ENCODE measurements around the gene NMT1. TPM values are rescaled to one million over a fixed set of nuclear protein-coding genes. Genes with fewer than 3 reads are reported as not detected.
"Not testable (repeated sequence)": the region's sequence is repeated elsewhere in the genome, so short reads cannot be mapped to it uniquely, and the experiment has no call there.

Gene NMT1
- total RNA-seq, 1 experiment from 2014 or later, result 153 TPM

DNA sequence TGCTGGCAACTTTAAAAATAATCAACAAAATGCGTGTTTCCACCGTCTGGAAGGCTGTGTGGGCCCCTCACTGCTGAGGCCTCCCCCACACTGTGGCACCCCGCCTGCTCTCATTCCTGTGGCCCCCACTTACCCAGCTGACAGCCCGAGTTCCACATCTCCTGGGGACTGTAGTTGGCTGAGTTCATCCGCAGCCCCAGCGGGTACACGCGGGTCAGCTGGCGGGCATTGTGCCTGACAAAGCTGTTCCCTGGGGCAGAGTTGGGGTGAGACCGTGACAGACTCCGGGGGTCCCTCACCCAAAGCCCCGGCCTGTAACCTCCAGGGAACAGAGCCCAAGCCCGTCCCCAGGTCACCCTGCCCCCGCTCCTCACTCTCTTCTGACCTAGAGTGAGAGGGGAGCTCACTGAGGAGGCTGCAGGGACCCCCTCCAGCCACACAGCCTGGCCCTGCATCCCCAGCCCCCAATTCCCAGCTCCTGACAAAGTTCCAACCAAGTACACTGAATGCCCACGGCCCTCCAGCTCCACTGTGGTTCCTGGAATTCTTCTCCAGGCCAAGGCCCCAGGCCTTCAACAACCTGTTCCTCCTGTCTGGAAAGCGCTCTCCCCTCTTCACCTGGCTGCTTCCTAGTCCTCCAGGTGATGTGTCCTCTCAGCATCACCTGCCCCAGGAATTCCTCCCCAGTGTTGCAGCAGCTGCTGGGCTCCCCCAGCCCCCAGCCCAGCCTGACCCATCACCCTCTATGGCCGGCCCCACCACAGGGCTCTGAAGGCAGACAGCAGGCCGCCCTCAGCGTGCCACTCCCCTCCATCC, 53.2 kb downstream of the NMT1 start:
- DNase-seq (ENCODE audit: low spot score), result no peak
- in situ Hi-C loops (cut with HindIII; ENCODE audit: low sequenced_read_pairs), result no loop called here

DNA sequence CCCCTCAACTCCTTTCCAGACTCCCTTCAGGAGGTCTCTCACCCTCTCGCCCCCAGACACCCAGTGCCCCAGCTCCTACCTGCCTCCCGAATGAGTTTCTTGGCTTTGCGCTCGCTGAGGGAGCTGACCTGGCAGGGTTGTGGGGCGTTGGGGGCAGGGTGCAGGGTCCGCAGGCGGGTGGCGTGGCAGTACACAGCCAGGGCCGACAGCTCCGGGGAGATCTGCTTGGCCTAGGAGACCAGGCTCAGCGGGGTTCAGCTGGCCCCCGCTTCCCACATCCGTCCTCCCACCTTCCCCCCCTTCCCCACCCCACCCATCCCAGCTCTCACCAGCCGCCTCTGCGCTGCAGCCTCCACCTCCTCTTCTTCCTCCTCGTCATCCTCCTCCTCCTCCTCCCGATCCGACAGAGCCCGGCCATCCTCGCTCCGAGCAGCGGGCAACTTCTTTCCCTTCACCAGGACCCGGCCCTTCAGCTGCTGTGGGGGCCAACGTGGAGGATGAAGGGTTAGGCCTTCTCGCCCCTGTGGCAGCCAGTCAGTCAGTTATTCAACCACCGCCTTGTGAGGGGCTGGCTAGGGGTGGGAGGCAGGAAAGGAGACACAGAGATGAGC, 54.0 kb downstream of the NMT1 start:
- no peak for DNase-seq (ENCODE audit: low spot score)
- in situ Hi-C loops (cut with HindIII; ENCODE audit: low sequenced_read_pairs), result no loop called here

DNA sequence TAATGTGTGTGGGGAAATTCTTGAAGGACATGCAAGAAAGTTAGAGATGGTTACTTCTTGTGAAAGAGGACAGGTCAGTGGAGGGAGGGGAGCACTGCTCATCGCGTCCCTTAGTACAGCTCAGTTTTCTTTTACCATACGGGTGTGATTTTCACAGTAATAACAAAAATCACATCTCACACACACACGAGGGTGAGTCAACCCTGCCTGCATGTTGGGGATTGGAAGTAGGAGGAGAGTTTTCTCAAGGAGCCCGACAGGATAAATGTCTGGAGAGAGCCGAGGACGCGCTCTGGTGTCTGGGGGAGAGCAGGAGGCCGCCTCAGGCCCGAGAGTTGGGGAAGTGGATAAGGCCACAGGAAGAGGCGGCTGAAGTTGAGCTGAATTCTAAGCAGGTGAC, 54.8 kb downstream of the NMT1 start:
- in situ Hi-C loops (cut with HindIII; ENCODE audit: low sequenced_read_pairs), result no loop called here
- no peak for DNase-seq (ENCODE audit: low spot score)

DNA sequence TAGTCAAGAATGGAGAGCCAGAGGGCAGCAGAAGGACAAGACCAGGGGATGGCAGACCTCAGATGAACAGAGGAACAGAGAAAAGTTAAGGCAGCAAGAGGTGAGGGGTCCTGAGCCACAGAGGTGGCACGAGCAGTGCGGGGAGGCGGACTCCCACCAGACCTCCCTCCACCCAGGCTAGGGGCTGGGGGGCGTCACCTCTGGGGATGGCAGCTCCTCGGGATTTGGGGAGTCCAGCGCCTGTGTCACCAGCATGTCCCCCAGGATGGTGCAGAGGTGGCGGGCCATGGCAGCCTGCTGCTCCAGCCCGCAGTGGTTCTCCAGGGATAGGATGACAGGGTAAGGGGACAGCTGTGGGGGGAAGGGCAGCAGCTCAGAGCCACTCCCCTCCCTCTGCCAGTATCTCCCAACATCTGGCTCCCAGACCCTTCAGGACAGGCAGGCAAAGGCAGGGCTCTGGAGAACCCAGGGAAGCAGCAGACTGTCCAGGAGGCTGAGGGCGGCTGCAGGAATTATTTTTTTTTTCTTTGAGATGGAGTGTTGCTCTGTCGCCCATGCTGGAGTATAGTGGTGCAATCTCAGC, 55.4 kb downstream of the NMT1 start:
- in situ Hi-C loops (cut with HindIII; ENCODE audit: low sequenced_read_pairs), result no loop called here
- DNase-seq (ENCODE audit: low spot score), result no peak

DNA sequence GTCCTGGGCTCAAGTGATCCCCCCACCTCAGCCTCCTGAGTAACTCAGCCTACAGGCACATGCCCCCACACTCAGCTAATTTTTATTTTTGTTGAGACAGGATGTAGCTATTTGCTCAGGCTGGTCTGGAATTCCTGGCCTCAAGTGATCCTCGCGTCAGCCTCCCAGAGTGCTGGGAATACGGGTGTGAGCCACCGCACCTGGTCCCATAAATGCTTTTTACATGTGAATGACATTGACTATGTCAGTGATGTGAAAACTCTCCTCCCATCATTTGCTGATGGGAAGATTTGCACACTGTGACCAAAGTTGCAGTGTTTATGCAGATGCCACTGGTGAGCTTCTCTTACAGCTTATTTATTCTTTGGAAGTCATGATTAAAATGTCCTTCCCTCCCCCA, 56.2 kb downstream of the NMT1 start:
- DNase-seq (ENCODE audit: low spot score), result no peak
- in situ Hi-C loops (cut with HindIII; ENCODE audit: low sequenced_read_pairs), result no loop called here

DNA sequence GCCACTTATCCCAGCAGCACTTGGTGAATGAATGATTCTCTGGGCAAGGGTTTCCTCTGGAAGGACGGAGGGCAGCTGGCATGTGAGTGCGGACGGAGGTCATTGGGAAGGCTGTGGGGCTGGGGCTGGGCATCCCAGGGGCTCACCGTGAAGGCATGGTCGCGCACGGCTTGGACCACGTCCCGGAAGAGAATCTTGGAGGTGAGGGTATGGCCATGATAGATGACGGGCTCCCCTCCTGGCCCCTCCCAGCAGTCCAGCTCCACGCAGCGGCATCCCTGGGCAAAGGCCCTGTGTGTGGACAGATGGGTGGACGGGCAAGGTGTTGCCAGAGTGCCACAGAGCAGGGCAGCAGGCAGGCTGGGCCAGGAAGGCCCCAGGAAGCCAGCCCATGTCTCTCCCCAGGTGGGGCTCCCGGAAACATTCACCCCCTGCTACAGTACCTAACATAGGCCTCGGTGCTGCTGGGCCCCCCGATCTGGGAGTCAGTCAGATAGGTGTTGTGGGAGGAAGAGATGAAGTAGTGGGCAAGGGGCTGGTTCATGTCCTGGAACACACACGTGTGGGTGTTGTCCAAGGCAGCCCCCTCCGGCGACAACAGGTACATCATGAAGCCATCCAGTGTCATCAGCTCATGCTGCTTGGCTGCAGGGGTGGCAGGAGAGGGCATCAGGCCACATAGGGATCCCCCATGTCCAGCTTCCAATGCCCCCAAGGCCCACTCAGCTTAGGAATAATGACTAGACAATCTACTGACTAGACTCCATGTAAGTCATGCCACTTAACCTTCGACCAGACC, 56.9 kb downstream of the NMT1 start:
- in situ Hi-C loops (cut with HindIII; ENCODE audit: low sequenced_read_pairs), result no loop called here
- DNase-seq (ENCODE audit: low spot score), result no peak

DNA sequence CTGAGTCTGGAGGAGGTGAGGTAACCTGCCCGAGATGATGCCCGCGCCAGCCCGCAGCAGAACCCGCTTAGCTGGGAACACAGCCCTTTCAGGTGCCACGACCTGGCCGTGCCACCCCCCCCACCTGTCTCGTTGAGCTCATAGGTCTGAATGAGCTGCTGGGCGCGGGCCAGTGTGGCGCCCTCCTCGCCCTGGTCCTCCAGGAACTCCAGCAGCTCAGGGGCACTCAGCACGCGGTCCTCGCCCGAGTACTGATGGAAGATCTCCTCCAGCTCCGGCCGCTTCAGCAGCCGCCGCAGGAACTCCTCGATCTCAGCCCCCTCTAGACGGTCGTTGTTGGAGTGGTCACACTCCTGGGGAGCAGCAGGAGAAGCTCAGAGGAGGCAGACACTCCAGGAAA, 57.6 kb downstream of the NMT1 start:
- in situ Hi-C loops (cut with HindIII; ENCODE audit: low sequenced_read_pairs), result no loop called here
- DNase-seq (ENCODE audit: low spot score), result no peak

DNA sequence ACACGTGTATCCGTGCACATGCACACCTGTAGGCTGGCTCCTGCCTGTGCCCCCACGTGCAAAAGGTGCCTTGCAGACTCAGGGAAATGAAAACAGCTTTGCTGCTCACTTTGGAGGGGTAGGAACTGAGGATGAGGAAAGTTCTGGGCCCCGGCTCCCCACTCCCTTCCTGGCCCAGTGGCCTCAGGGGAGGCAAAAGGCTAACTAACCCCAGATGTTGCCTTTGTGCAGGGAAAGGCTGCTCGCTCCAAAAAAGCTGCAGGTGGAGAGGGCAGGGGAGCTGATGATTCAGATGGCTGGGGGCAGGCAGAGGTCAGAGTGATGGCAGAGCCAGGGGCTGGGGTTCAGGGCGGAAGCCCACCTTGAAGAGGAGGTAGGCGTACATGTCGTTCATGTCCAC, 58.8 kb downstream of the NMT1 start:
- in situ Hi-C loops (cut with HindIII; ENCODE audit: low sequenced_read_pairs), result no loop called here
- DNase-seq (ENCODE audit: low spot score), result no peak

DNA sequence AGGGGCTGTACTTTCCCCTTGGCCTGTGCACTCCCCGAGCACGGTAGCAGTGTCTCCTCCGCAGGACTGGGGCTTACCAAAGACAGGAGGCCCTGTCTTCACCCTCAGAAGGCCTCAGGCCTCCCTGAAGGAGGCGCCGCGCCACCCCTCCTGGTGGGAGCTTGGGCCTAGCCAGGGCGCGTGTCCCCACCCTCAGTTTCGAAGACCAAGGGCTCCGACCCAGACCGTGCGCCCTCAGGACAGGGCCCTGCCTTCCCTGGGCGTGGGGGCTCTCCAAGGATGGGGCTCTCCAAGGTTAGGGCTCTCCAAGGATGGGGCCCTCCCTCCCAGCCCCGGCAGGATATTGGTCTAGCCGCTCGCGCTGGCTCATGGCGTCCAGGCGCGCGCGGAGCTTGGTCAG, 59.4 kb downstream of the NMT1 start:
- in situ Hi-C loops (cut with HindIII; ENCODE audit: low sequenced_read_pairs), result no loop called here
- DNase-seq (ENCODE audit: low spot score), result no peak

DNA sequence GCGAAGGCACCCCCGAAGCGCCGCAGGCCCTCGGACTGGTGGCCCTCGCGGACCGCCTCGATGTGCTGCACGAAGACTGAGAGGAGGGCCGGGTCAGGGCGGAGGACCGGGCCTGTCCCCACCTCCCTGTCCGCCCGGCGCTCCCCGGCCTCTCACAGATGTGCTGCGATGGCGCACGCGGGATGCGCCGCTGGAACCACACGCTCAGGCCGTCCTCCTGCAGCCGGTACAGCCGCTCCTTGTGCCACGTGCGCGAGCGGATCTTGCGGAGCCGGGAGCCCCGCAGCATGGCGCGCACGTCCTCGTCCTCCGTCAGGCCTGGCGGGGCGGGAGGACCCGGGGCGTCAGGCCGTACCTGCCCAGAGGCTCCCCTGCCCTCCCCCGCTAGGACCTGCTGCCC, 59.9 kb downstream of the NMT1 start:
- in situ Hi-C loops (cut with HindIII; ENCODE audit: low sequenced_read_pairs), result no loop called here
- DNase-seq (ENCODE audit: low spot score), result no peak

DNA sequence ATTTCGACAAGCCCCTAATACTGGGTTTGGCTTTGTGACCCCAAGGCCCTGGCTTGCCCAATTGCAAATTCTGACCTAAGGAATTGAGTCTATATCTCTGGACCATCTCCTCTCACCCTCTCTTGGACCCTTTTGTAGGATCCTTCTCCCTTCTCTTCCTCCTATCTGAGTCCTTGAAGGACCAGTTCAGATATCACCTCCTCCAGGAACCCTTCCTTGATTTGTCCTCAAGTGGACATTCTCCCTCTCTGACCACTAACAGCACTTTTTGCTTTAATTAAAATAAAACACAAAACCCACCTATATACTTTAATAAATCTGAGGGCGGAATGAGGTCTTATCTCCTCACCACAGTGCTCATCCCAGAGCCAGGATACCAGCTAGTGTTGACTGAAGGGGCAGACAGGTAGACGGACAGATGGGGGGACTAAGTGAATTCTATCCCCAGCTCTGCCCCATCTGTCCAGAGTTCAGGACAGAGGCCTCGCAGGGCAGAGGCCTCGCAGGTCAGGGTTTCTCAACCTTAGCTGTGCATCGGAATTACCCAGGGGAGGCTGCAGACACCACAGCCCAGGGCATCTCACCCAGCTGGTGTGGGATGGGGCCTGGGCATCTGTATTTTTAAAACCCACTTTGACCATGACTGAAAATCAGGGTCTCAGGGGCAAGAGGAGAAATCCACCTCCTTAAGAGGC, 62.1 kb downstream of the NMT1 start:
- in situ Hi-C loops (cut with HindIII; ENCODE audit: low sequenced_read_pairs), result no loop called here
- no peak for DNase-seq (ENCODE audit: low spot score)

DNA sequence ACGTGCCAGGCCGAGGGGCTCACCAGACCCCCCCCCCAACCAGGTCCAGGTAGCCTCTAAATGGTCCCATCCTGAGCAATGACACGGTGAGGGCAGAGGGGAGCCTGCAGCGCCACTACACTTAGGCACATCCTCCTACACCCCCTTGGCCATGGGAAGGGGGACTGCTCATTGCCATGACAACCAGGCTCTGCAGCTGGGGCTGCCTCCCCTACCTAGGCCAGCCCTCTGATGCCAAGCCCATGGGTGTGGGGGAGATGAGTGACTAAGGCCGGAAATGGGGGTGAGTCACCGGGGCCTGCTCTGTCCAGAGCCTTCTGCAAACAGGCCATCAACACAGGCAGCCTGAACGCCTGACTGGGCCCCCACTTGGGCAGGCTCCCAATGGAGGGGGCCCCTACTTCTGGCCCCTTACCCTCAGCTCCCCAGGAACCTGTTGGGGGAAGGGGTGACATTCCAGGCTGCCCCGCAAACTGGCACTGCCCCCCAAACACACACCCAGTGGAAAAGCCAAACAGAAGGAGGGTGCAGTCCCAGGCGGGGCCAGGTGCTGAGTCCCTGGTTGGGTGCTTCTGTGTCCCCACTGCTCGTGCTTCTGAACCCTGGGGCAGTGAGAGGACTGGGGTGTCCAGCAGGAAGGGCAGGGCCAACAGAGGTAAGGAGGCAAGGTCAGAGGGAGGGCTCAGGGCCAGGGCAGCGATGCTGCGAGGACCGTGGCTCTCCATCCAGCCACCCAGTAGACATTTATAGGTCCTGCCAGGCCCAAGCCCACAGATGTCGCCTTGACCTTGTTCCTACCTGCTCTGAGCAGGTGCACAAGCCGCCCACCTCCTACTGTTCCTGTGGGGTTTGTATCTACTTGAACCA, 63.0 kb downstream of the NMT1 start:
- no peak for DNase-seq (ENCODE audit: low spot score)
- in situ Hi-C loops (cut with HindIII; ENCODE audit: low sequenced_read_pairs), result no loop called here

DNA sequence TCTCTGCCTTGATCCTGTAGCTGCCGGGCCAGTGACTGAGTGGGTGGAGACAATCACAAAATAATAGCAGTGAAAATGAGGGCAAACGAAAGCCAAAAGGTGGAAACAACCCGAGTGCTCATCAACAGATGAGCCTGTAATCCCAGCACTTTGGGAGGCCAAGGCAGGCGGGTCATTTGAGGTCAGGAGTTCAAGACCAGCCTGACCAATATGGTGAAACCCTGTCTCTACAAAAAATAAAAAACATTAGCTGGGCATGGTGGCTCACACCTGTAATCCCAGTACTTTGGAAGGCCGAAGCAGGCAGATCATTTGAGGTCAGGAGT, 63.6 kb downstream of the NMT1 start:
- DNase-seq (ENCODE audit: low spot score); in situ Hi-C loops (cut with HindIII; ENCODE audit: low sequenced_read_pairs): not testable (repeated sequence)

DNA sequence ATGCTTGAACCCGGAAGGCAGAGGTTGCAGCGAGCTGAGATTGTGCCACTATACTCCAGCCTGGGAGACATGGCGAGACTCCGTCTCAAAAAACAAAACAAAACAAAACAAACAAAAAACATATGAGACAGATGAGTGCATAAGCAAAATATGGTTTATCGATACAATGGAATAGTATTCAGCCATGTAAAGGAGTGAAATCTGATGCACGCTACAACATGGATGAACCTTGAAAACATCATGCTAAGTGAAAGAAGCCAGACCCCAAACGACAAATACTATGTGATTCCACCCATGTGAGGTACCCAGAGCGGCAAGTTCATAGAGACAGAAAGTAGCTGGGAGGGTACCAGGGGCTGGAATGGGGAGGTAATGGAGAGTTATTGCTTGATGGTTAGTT, 64.4 kb downstream of the NMT1 start:
- no peak for DNase-seq (ENCODE audit: low spot score)
- in situ Hi-C loops (cut with HindIII; ENCODE audit: low sequenced_read_pairs), result no loop called here

DNA sequence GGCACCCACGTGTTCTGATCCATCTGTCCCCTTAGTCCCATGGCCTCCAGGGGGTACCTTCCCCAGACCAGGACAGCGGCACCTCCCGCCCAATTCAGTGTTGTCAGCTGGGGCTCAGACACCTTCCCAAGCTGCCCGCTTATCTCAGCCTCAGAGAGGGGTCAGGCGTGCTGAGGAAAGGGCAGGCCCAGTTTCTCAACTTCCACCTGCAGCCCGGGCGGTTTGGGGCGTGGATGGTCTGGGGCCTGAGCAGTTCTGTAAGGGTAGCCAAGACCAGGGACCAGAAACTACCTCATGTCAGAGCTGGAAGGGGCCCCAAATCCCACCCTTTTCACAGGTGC, 66.1 kb downstream of the NMT1 start:
- in situ Hi-C loops (cut with HindIII; ENCODE audit: low sequenced_read_pairs), result no loop called here
- DNase-seq (ENCODE audit: low spot score), result no peak

DNA sequence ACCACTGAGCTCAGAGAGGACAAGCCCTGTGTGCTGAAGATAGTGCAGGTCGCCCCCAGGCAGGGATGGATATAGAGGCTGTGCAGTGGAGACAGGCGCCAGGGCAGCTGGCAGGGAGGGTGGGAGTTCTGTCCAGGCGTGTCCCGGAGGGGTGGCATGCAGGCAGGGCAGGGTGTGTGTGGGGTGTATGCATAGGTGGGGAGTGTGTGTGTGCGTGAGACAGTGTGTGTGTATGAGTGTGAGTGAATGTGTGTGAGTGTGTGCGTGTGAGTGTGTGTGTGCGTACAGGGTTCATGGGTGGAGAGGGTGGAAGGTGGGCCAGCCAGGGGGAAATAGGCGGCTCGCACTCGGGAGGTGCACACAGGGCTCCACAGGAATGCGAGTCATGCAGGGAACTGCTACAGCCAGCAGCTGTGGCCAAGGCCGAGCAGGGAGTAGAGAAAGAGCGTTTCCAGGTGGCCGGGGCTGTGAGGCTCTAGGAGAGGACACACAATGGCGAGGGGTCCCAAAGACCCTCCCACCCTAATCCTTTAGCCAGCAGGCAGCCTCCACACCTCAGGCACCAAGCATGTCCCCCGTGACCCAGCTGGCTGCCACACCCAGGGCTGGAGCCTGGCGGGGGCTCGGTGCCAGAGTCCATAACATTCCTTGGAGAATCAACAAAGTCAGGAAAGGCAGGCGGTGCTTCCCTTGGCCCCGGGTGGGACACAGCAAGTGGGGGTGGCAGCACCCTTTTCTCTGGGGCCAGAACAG, 66.6 kb downstream of the NMT1 start:
- in situ Hi-C loops (cut with HindIII; ENCODE audit: low sequenced_read_pairs), result no loop called here
- DNase-seq (ENCODE audit: low spot score), result no peak

DNA sequence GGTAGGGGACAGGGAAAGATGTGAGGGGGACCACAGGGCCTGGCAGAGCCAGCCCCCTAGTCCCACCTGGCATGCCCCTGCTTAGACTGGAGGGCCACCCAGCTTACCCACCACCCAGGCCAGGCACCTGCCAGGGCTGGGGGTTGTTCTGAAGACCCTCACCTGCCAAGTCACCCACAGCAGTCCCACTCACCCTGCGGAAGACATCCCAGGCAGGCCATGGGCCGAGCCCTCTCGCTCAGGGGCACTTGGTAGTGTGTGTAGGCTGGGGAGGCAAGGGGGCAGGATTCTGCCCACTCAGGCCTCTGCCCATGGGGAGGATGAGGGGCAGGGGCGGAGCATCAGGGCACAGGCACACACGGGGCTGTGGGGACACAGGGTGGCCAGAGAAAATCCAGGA, 67.2 kb downstream of the NMT1 start:
- in situ Hi-C loops (cut with HindIII; ENCODE audit: low sequenced_read_pairs), result no loop called here
- no peak for DNase-seq (ENCODE audit: low spot score)

DNA sequence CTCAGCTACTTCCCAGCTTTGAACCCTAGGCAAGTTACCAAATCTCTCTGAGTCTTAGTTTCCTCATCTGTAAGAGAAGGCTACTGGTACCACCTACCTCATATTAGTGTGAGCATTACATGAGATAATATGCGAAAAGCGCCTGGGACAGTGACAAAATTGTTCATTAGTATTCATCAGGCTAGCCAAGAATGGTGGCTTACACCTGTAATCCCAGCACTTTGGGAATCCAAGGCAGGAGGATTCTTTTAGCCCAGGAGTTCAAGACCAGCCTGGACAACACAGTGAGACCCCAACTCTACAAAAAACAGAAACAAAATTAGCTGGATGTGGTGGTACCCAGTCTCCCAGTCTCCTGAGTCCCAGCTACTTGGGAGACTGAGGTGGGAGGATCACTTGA, 67.9 kb downstream of the NMT1 start:
- in situ Hi-C loops (cut with HindIII; ENCODE audit: low sequenced_read_pairs), result no loop called here
- no peak for DNase-seq (ENCODE audit: low spot score)

All from G401 (cell line).